HG02678 (cell line): Measurements from ENCODE around the gene PLS1.

Experiments used
- ATAC-seq: cut with Tn5 transposase; IDR thresholded peaks from one replicate; pipeline ENCODE4 v1.9.1; 2021; ENCODE audit warnings: mild to moderate bottlenecking, moderate library complexity; ENCODE audit not compliant: unreplicated experiment

PLS1 gene

DNA sequence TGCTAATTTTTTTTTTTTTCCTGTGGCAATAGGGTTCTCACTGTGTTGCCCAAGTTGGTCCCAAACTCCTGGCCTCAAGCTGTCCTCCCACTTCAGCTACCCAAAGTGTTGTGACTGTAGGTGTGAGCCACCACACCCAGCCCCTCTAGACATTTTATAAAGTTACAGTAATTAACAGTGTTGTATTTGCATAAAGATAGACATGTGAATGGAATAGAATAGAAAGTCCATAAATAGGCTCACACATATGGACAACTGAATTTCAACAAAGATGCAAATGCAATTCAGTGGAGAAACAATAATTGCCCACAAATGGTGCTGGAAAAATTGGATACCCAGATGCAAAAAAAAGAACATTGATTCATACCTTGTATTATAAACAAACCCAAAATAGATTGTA, 39.9 kb downstream of the PLS1 start:
- ATAC-seq = no peak

DNA sequence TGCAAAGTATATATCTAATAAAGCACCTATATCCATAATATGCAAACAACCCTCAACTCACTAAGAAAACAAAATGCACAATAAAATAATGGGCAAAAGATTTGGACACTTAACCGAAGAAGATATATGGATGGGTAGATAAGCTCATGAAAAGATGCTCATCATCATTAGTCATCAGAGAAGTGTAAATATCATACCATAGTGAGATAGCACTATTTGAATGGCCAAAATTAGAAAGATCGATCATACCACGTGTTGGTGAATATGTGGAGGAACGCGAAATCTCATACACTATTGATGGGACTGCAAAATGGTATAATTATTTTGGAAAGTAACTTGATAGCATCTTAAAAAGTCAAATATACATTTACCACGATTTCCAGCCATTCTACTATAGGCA, 40.5 kb downstream of the PLS1 start:
- no peak for ATAC-seq

DNA sequence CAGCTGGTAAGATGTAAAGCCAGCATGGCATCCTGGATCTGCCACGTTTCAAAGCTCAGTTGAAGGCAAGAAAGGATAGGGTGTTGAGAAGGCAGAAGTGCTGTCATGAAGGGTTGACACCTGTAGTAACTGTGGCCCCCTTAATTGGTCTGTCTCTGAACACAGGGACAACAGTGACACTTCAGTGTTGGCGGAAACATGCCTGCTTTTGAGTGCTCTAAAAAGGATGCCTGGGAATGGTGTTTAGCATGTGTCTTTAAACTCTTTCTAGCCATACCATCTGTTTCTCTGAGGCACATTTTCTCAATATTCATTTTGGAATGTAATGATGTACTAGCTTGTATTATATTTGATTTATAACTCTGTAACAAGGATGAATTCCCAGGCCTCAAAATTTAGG, 42.1 kb downstream of the PLS1 start:
- no peak for ATAC-seq

DNA sequence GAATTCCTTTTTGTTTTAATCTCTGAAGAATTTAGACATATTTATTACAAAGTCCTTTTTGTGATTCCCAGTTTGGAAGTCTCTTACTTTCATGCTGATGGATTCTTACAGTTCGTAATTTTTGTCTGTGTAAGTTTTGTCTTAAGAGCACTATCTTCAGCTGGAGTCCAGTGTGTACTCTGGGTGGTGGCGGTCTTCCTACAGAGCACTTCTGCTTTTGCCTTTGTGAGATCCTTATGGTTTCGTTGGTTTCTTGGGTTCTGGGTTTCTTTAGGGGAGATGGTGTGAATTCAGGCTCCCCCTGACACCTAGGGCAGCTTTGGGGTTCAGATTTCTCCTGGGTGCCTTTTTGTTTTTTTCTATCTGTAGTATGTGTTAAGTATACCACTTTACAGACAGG, 45.3 kb downstream of the PLS1 start:
- ATAC-seq = no peak

GRCh38 chr3:142642956-142643355, 46.8 kb downstream of the PLS1 start:
- ATAC-seq = no peak

- ATAC-seq = no peak
These were observed 48.3 kb downstream of the PLS1 start for GRCh38 chr3:142644502-142644901.

GRCh38 chr3:142645236-142645793, 49.1 kb downstream of the PLS1 start:
- ATAC-seq = no peak

DNA sequence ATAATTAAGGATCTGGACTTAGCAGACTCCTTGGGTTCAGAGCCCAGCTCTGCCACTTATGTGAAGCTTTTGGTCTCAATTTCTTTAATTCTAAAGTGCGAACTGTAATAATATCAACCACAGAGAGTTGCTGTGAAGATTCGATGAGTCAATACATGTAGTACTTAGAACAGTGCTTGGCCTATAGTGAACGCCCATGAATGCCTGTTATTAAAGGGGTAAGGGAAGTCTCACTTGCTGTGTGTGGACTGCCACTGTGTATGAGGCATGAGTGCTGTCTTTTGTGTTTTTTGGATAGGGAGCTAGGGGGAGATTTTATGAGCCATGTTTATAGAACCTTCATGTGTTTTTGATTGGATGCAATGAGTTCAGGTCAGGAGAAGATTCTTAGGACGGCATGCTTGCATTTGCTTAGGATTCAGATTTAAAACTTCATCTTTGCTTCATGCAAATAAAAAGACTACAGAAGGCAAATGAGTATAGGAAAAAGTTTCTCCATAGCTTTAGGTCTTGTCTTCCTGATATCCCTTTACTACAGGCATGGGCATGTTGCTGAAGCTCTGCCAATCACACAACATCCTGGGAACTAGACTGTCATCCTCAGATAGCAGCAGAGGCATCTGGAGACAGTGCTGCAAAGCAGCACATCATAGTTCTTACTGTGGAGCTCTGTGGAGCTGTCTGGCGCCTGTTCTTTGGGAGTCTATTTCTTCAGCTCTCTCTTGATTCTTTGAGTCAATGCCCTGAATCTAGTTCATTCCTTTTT, 50.0 kb downstream of the PLS1 start:
- no peak for ATAC-seq

DNA sequence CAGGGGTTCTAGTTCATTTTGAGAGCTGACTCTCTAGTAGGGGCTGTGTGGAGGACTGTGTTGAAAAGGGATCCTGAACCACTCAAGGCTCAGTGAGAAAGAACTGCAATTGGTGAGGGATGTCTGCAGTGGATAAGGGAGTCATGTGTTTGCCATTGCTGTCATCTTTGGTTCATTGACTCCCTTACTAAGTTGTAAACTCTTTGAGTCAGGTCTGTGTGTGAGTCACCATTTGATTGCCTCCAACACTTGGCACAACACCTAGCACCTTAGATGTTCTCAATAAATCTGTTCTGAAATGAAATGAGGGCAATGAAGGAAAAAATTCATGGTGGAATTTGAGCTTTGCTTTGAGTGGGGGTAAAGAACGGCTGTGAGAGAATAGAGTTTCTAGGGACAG, 51.7 kb downstream of the PLS1 start:
- ATAC-seq = no peak

- ATAC-seq = no peak
These were observed 52.8 kb downstream of the PLS1 start for GRCh38 chr3:142648950-142649349.

- no peak for ATAC-seq
These were observed 54.0 kb downstream of the PLS1 start for GRCh38 chr3:142650001-142650693.

GRCh38 chr3:142651711-142652110, 55.5 kb downstream of the PLS1 start:
- no peak for ATAC-seq

- no peak for ATAC-seq
These were observed 56.7 kb downstream of the PLS1 start for GRCh38 chr3:142652826-142653292.

DNA sequence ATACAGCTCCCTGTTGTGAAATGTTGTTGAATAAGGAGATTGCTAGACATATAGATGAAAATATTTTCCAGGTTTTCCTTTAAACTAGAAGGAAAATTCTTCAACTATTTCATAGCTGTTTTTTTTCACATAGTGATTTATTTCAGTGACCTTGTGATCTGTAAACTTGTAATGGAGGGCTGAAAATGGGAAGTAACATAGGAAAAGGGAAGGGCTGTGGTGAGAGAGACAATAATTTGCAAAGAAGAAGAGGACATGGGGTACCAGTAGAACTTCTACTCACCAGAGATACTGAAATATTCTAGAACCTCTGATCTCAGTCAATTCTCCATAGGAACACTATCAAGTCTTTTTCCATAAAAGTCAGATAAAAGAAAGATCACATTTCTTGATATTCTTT, 60.4 kb downstream of the PLS1 start:
- ATAC-seq = no peak

DNA sequence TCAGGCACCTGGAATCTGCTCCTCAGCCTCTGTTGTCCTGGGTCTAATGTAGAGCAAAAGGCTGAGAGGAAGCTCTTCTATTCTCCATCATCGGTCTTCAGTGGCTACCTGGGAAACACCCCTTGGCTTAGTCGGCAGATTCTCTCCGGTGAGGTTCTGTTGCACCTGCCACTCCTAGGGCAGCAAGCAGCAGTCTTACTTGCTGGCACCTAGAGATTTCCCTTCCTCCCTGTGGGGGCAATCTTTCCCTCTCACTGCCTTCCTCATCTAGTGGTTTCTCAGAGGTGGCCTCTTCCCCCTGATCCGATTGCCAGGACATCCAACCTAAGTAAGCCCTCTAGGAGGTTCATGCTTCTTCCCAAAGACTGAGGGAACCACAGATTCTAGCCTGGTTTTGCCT, 60.8 kb downstream of the PLS1 start:
- no peak for ATAC-seq

DNA sequence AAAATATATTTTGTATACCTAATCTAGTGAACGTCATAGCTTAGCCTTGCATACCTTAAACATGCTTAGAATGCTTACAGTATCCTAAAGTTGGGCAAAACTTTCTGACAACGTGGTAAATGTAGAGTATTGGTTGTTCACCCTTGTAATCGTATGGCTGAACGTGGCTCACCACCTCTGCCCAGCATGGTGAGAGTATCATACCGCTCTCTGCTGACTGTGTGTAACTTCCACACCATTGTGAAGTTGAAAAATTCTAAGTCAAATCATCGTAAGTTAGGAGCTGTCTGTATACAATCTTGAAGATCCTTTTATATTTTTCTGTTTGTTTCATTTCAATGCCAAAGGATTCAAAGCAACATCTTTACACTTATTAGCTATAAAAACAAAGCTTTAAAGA, 64.2 kb downstream of the PLS1 start:
- ATAC-seq = no peak

GRCh38 chr3:142660893-142661292, 64.7 kb downstream of the PLS1 start:
- ATAC-seq = no peak

DNA sequence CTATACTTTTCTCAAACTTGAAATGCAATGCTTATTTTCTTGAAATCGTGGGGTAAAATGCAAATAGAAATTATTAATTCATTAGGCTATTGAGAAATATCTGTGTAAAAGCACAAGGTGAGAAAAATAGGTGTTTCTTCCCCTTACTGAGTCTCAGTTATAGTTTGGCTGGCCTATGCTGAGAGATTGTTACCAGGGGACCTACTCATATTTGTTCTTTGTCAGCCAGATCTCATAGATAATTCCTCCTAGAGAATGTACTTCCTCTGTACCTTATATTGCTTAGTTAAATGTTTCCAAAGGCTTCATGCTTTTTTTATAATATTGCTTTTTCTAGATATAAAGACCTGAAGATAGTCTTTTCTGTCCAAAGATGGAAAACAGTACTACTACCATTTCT, 67.7 kb downstream of the PLS1 start:
- ATAC-seq = no peak

- ATAC-seq = no peak
These were observed 68.1 kb downstream of the PLS1 start for GRCh38 chr3:142664311-142664710.

DNA sequence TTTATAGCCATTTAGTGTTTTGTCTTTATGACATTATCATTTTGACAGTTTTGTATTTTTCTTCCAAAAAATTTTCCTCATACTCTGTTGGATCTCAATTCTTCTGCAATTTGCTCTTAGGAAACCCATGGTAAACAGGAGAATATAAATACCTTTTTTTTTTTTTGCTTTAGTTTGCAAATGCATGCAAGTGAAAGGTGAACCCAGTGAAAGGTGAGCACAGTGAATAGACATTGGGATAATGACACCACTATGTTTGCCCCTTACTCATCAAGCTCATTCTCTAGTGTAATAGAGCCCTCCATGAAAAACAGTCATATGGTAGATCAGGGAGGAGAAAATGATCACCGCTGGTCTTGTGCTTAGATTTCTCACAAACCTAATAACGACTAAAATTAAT, 68.6 kb downstream of the PLS1 start:
- no peak for ATAC-seq

GRCh38 chr3:142670120-142670519, 73.9 kb downstream of the PLS1 start:
- no peak for ATAC-seq

- no peak for ATAC-seq
These were observed 80.0 kb downstream of the PLS1 start for GRCh38 chr3:142676151-142676550.
